GM23338 (cell line): ENCODE data around the gene CORO1C.

Source experiments
- CREB1 ChIP-seq: fragments of 250-450 bp; sonication (Bioruptor Pico); IDR thresholded peaks from 2 replicates; pipeline ENCODE4 v1.5.0; 2020; ENCODE audit warnings: low read depth, mild to moderate bottlenecking, moderate library complexity
- CTCF ChIP-seq, 2 experiments: fragments of 200-600 bp in 1 of 2; sonication (generic) in 1 of 2; conservative IDR thresholded peaks; 2 replicates each; pipeline versions ENCODE4 v1.5.1 to v1.6.1; 2016 to 2017; ENCODE audit warnings: antibody characterized with exemption in 2 of 2, low read depth in 2 of 2, mild to moderate bottlenecking in 2 of 2, moderate library complexity in 1 of 2
- ETS1 ChIP-seq: IDR thresholded peaks from 2 replicates; pipeline ENCODE4 v1.6.1; 2016; ENCODE audit warnings: antibody characterized with exemption
- EZH2 ChIP-seq: fragments of 200-600 bp; sonication (generic); IDR thresholded peaks from one replicate; pipeline ENCODE4 v1.8.0; 2017; ENCODE audit warnings: antibody characterized with exemption, mild to moderate bottlenecking, low read depth; ENCODE audit not compliant: unreplicated experiment
- EZH2phosphoT487 ChIP-seq: fragments of 200-600 bp; sonication (generic); IDR thresholded peaks from one replicate; pipeline ENCODE4 v1.8.1; 2018; ENCODE audit warnings: antibody characterized with exemption; ENCODE audit not compliant: unreplicated experiment
- JUNB ChIP-seq: IDR thresholded peaks from one replicate; pipeline ENCODE4 v1.6.1; 2016; ENCODE audit warnings: antibody characterized with exemption; ENCODE audit not compliant: unreplicated experiment
- NANOG ChIP-seq: IDR thresholded peaks from 2 replicates; pipeline ENCODE4 v1.6.1; 2016; ENCODE audit warnings: antibody characterized with exemption, borderline replicate concordance
- POLR2AphosphoS5 ChIP-seq: IDR thresholded peaks from 2 replicates; pipeline ENCODE4 v1.6.1; 2016; ENCODE audit warnings: antibody characterized with exemption, low read depth
- REST ChIP-seq: IDR thresholded peaks from one replicate; pipeline ENCODE4 v1.6.1; 2018; ENCODE audit warnings: antibody characterized with exemption; ENCODE audit not compliant: unreplicated experiment
- STAT1 ChIP-seq: IDR thresholded peaks from one replicate; pipeline ENCODE4 v1.6.1; 2016; ENCODE audit warnings: antibody characterized with exemption; ENCODE audit not compliant: unreplicated experiment
- ZNF114 ChIP-seq: fragments of 250-450 bp; sonication (Bioruptor Pico); IDR thresholded peaks from 2 replicates; pipeline ENCODE4 v1.5.0; 2020; ENCODE audit warnings: mild to moderate bottlenecking, moderate library complexity
- ZNF331 ChIP-seq: fragments of 250-450 bp; sonication (Bioruptor Pico); IDR thresholded peaks from 2 replicates; pipeline ENCODE4 v1.5.0; 2020; ENCODE audit warnings: low read depth, mild to moderate bottlenecking, moderate library complexity

- TF ChIP-seq CTCF (conservative IDR thresholded peaks at IDR 0.05; ENCODE audit: low read depth in 2 of 2): no peak
- TF ChIP-seq POLR2AphosphoS5: no peak
- no peak for TF ChIP-seq EZH2
- no peak for TF ChIP-seq REST
- TF ChIP-seq EZH2phosphoT487: no peak
- TF ChIP-seq CREB1 (CRISPR knock-in tag): no peak
- TF ChIP-seq STAT1: no peak
- no peak for TF ChIP-seq ZNF331 (CRISPR knock-in tag)
- no peak for TF ChIP-seq JUNB
- TF ChIP-seq ETS1: no peak
- TF ChIP-seq NANOG: no peak
- TF ChIP-seq ZNF114 (CRISPR knock-in tag): no peak
Measured at GRCh38 chr12:108596854-108597558, 134.3 kb downstream of the CORO1C start.
